GM18517 (cell line): ENCODE measurements around the gene BEAN1.

Source experiments
- ATAC-seq: cut with Tn5 transposase; IDR thresholded peaks from one replicate; pipeline ENCODE4 v1.9.1; 2021; ENCODE audit warnings: mild to moderate bottlenecking, moderate library complexity; ENCODE audit not compliant: unreplicated experiment

The BEAN1 gene

DNA sequence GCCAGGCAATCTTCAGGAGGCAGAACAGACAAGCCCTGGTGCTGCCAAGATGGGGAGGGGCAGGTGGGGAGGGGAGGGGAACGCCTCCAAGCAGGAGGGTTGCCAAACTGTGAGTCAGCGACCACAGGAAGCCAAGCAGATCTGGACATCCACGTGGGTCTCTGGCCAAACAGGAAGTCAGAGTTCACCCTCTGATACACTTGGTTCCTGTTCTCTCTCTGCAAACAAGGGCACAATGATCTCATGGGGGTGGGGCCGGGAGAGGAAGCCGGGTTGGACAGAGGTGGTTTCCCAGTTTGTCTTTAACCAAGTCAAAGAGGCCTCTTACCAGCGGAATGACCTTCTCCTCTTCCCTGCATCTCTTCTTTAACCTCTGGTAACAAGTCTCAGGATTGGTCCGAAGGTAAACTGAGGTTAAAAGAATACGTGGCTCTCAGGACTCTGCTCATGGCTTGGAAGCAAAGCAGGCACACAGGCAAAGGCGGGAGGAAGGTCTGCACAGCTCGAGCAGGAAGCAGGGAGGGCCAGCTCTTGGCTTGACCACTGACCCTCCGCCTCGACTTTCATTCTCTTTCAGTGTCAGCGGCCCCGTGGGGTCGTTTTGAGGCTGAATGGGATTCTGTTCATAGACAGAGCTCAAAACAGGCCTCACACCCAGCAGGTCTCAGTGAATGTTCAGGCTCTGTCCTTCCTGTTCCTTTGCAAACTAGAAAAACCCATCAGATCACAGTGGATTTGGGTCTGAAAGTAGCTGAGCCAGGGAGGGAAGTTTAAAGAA lies 89.9 kb downstream of the BEAN1 start:
- ATAC-seq, result peak; percentile 98

DNA sequence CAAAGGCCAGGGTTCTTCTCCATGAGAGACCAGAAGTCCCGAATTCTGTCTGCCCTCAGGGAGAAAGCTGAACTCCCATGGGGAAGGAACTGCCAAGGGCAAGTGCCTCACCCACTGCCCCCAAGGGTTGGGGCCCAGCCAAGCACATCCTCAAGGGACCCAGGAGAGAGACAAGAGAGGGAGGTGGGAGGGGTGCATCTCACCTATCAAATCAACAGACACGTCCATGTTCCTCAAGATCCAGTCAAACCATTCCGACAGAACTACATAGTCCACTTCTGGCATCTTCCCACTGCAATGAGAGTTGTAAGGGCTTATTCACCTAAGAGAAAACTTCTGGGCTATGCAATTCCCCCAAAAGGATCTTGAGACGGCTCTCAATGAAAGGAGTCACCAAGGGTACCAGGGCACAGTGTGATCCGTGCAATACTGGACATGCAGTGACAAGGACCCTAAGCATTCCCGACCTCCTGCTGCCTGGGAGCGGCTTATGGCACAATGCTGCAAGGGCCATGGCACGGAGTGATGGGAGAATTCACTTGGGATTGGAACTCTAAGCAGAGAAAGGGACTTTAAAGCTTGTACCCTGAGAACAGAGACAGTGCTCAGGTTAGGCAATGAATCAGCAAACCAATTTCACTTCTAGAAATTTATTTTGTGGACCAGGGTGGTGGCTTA lies 90.6 kb downstream of the BEAN1 start:
- ATAC-seq, result no peak

DNA sequence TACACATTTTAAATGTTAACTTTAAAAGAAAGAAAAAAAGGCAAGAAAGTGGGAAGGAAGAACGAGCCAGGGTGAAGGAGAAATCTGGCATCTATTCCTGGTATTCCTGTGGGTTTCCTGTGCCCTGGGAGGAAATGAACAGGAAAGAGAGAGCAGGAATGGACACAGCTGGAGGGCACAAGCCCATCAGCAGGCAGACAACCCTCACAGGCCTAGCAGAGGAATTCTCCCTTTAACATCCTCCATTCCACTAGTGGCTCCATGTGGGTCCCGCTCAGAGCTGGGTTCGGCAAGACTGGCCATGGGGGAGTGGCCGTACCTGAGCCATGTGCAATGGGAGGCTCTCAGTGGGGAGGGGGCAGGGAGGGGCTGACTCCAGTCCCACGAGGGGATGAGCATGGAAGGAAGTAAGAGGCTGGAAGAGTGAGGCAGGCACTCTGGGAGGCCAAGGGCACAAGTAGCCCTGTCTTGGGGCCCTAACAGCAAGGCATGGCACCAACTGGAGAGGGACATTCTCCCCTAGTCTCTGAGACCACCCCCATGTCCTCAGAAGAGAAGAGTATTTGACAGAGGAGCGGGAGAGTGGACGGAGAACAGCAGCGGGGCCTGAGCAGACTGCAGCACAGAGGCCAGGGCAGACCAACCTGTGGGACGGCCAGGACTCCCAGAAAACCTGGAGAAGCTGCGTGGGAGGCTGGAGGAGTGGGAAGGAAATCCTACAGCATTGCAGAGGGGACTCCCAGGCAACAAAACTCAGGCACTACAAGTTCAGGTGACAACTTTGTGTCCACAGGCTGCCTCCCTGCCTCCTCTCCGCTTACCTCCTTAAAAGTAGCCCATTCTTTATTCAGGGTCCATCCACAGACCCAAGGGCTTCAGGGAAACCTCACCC lies 92.6 kb downstream of the BEAN1 start:
- ATAC-seq, result no peak

DNA sequence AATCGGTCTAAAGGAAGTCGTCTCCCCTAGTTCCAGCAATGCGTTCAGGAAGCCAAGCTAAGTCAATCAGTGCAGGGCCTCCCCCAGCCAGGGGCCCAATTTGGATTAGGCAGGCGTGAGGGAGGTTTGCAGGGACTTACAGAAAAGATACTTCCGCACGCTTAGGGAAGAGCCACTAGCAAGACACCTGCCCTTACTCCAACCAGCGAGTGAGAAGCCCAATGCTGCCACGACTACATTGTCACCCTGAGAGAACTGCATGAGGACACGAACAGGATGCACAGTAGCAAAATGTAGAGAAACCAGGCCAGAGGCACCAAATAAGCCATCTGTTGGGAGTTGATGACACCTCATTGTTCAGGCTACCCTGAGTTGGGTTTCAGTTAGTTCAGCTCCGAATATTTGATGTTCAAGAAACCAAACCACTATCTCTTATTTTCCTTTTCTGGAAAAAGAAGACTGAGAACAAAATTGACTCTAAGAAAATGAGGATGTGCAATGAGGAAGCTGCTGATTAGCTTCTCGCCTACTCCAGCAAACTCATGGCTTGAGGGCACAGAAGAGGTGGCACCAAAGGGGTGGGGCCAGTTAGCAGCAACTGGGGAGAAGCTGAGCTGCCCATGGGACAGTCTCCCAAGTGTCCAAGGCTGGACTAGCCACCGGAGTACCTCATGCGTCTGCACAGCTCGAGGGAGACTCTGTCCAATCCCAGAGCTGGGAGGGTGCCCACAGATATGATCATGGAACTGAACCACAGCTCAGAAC lies 93.5 kb downstream of the BEAN1 start:
- no peak for ATAC-seq

DNA sequence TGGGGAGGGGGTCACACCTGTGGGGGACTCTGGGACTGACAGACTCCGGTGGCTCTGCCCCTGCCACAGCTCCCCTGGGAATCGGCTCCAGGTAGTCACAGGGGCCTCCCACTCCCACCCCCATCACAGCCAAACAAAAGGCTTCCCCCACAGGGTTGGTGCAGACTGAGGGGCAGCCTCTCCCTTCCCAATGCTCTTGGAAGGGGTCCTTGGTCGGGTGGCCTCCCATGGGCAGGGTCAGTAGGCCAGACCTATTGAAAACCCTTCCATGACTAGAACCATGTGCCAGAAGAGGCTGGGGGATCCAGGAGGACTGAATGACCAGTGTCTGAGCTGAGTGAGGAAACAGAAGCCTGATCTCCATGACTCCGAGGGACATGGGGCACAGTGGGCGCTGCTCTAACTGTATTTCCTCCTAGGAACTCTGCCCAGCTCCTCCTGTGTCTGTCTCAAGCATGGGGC lies 94.2 kb downstream of the BEAN1 start:
- no peak for ATAC-seq

- peak; percentile 55 for ATAC-seq
Measured at GRCh38 chr16:66521951-66522771, 95.1 kb downstream of the BEAN1 start.

- ATAC-seq, result no peak
Measured at GRCh38 chr16:66522816-66523590, 95.9 kb downstream of the BEAN1 start.

GRCh38 chr16:66523861-66524354 lies 96.8 kb downstream of the BEAN1 start:
- peak; percentile 53 for ATAC-seq

- ATAC-seq, result peak; percentile 64
Measured at GRCh38 chr16:66524601-66525164, 97.6 kb downstream of the BEAN1 start.

DNA sequence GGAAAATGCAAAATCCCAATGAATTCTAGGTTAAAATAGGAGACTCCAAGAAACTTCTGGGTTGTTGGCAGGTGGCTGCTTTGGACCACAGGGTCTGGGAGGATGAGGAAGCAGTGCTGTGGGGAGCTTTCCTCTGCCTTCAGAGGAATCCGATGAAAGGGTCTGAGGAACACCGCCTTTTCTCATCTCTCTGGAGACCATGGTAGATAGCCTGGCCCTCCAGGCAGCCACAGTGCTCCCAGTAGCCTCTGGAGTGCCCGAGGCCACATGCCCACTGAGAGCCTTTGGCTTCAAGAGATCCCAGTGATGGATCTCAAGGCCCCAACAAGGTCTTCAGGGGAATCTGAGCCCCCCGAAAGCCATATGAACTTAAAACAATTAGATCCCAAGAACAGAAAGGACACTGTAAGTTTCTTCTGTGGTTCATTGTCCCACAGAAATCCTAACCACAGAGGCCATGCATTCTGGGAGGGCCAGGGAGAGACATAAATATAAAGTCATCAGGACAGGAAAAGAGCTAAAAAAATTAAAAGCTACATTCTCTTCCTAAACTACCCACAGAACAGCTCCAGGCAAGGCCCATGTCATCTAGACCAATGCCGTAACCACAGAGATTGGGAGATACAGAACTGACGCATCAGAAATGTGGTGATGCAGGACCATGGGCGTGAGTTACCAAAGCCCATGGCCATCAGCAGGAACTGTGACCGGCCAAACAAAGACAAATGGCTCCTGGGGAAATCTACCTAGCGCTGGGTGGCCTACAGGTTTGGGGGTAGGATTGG lies 98.5 kb downstream of the BEAN1 start:
- no peak for ATAC-seq

DNA sequence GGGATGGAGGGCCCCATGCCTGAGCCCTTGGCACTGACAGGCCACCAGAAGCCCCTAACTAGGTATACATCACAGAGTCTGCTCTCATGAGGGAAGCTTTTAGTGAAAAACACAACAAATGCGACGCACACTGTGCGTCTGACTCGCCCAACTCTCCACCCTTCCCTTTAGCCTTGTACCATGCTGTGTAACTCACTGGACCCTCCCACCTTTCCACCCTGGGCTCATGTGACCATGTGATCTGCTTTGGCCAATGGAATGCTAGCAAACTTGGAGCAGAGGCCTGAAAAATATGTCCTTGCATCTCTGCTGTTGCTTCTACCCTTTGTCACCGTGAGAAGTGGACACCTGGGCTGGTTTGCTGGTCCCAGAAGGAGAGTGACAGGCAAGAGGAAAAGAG lies 101.2 kb downstream of the BEAN1 start:
- no peak for ATAC-seq

- ATAC-seq, result no peak
Measured at GRCh38 chr16:66529475-66529874, 102.4 kb downstream of the BEAN1 start.
